Measurements from ENCODE around the gene DNAAF8.

The DNAAF8 gene

DNA sequence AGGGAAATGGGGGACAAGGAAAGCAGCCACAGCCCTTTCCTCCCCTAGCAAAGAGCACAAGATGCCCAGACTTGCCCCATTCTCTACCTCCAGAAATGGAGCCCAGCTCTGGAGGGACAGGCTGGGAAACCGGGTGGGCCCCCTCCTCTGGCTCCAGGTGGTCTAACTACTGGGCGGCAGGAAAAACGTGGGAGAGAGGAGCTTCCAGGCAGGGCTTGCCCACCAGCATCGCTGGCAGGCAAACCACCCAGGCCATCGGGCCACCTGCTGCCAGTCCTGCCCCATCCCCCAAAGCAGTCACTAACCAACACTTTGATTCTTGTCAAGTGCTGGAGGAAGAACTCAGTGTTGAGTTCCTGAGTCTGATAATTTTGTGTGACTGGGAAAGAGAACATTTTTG is 15.9 kb upstream of the DNAAF8 start:
- no peak for DNase-seq (ENCODE audit: low spot score)
- TF ChIP-seq, protein P1, sequence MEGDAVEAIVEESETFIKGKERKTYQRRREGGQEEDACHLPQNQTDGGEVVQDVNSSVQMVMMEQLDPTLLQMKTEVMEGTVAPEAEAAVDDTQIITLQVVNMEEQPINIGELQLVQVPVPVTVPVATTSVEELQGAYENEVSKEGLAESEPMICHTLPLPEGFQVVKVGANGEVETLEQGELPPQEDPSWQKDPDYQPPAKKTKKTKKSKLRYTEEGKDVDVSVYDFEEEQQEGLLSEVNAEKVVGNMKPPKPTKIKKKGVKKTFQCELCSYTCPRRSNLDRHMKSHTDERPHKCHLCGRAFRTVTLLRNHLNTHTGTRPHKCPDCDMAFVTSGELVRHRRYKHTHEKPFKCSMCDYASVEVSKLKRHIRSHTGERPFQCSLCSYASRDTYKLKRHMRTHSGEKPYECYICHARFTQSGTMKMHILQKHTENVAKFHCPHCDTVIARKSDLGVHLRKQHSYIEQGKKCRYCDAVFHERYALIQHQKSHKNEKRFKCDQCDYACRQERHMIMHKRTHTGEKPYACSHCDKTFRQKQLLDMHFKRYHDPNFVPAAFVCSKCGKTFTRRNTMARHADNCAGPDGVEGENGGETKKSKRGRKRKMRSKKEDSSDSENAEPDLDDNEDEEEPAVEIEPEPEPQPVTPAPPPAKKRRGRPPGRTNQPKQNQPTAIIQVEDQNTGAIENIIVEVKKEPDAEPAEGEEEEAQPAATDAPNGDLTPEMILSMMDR (IDR thresholded peaks at IDR 0.05; ENCODE audit: borderline replicate concordance, control extremely low read depth, extremely low read depth, insufficient read depth, missing control alignments), result no peak
- in situ Hi-C loops (cut with MboI; ENCODE audit: low sequenced_read_pairs, unreplicated experiment), result no loop called here

DNA sequence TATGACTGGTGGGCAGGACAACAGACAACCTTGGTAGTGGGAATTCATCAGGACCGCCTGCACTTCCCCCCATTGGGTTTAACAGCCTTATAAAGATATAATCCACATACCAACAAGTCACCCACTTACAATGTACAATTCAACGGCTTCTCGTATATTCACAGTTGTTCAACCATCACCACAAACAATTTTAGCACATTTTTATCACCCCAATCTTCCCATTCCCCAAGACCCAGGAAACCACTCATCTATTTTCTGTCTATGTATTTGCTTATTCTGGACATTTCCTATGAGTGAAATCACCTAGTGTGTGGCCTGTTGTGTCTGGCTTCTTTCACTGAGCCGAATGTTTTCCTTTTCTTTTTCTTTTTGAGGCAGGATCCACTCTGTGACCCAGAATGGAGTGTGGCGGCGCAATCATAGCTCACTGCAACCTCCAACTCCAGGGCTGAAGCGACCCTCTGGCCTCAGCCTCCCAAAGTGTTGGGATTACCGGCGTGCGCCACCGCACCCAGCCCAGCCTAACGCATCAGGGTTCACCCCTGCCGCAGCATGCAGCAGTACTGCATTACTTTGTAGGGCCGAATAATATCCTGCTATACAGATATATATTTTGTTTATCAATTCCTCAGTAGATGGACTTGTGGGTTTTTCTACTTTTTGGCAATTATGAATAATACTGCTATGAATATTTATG is 11.1 kb upstream of the DNAAF8 start:
- TF ChIP-seq, protein P1 (IDR thresholded peaks at IDR 0.05; ENCODE audit: borderline replicate concordance, control extremely low read depth, extremely low read depth, insufficient read depth, missing control alignments), result no peak
- DNase-seq (ENCODE audit: low spot score), result no peak
- in situ Hi-C loops (cut with MboI; ENCODE audit: low sequenced_read_pairs, unreplicated experiment), result no loop called here

DNA sequence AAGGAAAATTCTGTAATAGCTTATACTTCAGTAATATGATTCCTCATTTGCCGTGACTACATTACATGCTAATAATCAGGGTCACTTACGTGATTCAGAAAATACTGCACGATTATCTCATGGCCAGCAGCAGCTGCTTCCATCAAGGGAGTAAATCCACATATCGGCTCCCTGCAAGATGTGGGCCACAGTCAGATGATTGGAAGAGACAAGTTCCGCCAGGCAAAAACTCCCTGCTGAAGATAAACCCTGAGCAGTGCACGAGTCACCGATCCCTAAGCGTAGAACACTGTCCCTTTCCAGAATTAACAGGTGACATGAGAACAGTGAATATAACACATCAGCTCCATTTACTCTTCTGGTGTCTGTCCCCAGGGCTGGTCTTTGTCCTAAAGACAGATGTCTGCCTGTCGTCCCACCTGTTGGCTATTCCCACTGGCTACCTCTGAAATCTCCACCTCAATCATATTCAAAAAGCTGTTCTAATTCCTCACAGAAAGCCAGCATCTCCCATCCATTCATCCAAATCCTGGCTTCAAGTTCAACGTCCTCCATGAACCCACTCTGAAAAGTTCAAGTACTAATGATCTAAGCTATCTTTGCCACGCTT is 9.6 kb upstream of the DNAAF8 start:
- TF ChIP-seq, protein P1 (IDR thresholded peaks at IDR 0.05; ENCODE audit: borderline replicate concordance, control extremely low read depth, extremely low read depth, insufficient read depth, missing control alignments), result no peak
- no peak for DNase-seq (ENCODE audit: low spot score)
- in situ Hi-C loops (cut with MboI; ENCODE audit: low sequenced_read_pairs, unreplicated experiment), result no loop called here

DNA sequence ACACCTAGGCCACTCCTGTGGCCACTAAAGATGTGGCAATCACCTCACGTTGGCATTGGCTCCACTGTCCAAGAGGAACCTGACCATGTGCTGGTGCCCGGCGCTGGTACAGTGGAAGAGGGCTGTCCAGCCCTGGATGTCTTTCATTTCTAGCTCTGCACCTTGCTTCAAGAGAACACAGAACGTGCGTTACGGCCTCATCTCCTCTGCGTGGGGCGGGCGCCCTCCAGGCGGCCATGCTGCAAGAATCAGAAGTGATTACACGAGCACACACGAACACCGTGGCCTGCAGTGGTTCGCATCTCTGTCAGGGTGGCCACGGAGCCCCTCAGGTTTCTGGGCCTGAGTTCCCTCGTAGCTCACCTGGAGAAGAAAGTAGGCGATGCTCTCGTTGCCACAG is 7.7 kb upstream of the DNAAF8 start:
- TF ChIP-seq, protein P1 (IDR thresholded peaks at IDR 0.05; ENCODE audit: borderline replicate concordance, control extremely low read depth, extremely low read depth, insufficient read depth, missing control alignments), result no peak
- no peak for DNase-seq (ENCODE audit: low spot score)
- in situ Hi-C loops (cut with MboI; ENCODE audit: low sequenced_read_pairs, unreplicated experiment), result no loop called here

DNA sequence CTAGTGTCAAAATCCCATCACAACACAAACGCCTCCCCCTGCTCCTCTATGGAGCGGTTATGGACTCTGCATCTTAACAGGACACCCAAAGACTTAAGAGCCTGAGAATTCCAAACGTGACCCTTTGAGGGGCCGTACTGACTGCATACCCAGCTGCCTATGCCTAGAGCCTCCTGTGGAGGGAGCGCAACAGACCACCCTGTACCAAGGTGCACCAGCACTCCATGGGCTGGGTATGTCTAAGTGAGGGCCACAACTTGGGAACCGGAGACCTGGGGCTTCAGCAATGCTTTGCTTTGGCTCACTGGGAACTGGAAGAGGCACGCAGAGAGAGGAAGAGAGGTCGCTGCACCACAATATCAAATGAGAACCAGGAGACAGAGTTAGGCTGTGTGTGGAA is 5.7 kb upstream of the DNAAF8 start:
- in situ Hi-C loops (cut with MboI; ENCODE audit: low sequenced_read_pairs, unreplicated experiment), result no loop called here
- TF ChIP-seq, protein P1 (IDR thresholded peaks at IDR 0.05; ENCODE audit: borderline replicate concordance, control extremely low read depth, extremely low read depth, insufficient read depth, missing control alignments), result no peak
- DNase-seq (ENCODE audit: low spot score), result no peak

DNA sequence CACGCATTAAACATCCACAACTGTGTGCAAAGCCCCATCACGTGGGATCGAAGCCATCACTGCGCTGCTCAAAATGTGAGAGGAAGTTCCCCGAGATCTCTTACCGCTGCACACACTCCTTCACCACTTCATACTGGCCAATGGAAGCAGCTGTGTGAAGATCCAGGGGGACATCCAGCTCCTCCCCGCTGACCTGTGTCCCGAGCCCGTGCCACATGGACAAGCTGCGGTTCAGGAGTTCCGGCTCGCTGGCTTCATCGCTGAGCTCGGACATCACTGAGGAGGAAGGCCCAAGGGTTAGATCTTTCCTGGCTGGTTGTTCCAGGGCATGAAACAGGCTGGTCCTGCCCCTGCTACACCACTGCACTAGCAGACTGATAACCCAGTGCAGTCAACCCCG is 4.5 kb upstream of the DNAAF8 start:
- no peak for DNase-seq (ENCODE audit: low spot score)
- TF ChIP-seq, protein P1 (IDR thresholded peaks at IDR 0.05; ENCODE audit: borderline replicate concordance, control extremely low read depth, extremely low read depth, insufficient read depth, missing control alignments), result no peak
- in situ Hi-C loops (cut with MboI; ENCODE audit: low sequenced_read_pairs, unreplicated experiment), result no loop called here
